Measurements from ENCODE around the gene PHYH.
"Not testable (repeated sequence)": the region's sequence is repeated elsewhere in the genome, so short reads cannot be mapped to it uniquely, and the experiment has no call there.

The PHYH gene

GRCh38 chr10:13299437-13300287 lies at the start of gene PHYH:
TSS of gene PHYH (minus strand) at chr10:13300064. CDS start at chr10:13300042, 22 bp downstream.
- DNase-seq: peak; percentile 77

GRCh38 chr10:13348216-13349017 lies 48.6 kb upstream of the PHYH start, which contains the start of gene SEPHS1:
TSS of gene SEPHS1 (minus strand) at chr10:13348293. CDS start at chr10:13344950, 3,343 bp downstream.
- peak; percentile 90 for DNase-seq

GRCh38 chr10:13347500-13348156 lies 47.8 kb upstream of the PHYH start:
- DNase-seq: peak; percentile 85

- DNase-seq: no peak
These were observed 47.2 kb upstream of the PHYH start for GRCh38 chr10:13347043-13347499.

GRCh38 chr10:13346283-13347042 lies 46.6 kb upstream of the PHYH start:
- DNase-seq: no peak

- peak; percentile 17 for DNase-seq
These were observed 40.9 kb upstream of the PHYH start for GRCh38 chr10:13340626-13341376.

- no peak for DNase-seq
These were observed 40.2 kb upstream of the PHYH start for GRCh38 chr10:13340068-13340467.

- no peak for DNase-seq
These were observed 38.7 kb upstream of the PHYH start for GRCh38 chr10:13338390-13339110.

GRCh38 chr10:13337827-13338196 lies 37.9 kb upstream of the PHYH start:
- DNase-seq: no peak

GRCh38 chr10:13337128-13337826 lies 37.4 kb upstream of the PHYH start:
- DNase-seq: no peak

- DNase-seq: no peak
These were observed 36.0 kb upstream of the PHYH start for GRCh38 chr10:13335881-13336280.

- DNase-seq: no peak
These were observed 34.7 kb upstream of the PHYH start for GRCh38 chr10:13334556-13334955.

GRCh38 chr10:13331646-13332045 lies 31.8 kb upstream of the PHYH start:
- no peak for DNase-seq

- DNase-seq: not testable (repeated sequence)
These were observed 31.1 kb upstream of the PHYH start for GRCh38 chr10:13330980-13331379.

GRCh38 chr10:13329565-13329964 lies 29.7 kb upstream of the PHYH start:
- no peak for DNase-seq

GRCh38 chr10:13328613-13329012 lies 28.7 kb upstream of the PHYH start:
- DNase-seq: no peak

GRCh38 chr10:13328126-13328525 lies 28.3 kb upstream of the PHYH start:
- DNase-seq: no peak

- no peak for DNase-seq
These were observed 27.7 kb upstream of the PHYH start for GRCh38 chr10:13327534-13327933.

GRCh38 chr10:13322615-13323148 lies 22.8 kb upstream of the PHYH start:
- no peak for DNase-seq

GRCh38 chr10:13321576-13321975 lies 21.7 kb upstream of the PHYH start:
- no peak for DNase-seq

Measured in activated naive CD4-positive, alpha-beta T cell treated with anti-CD3 and anti-CD28 coated beads, Interleukin-2, amount 50 U/mL, for 16 hours (primary cell).